Spleen (tissue), 13 donors: ENCODE measurements around the gene TRIM10. TPM values are rescaled to one million over a fixed set of nuclear protein-coding genes. Genes with fewer than 3 reads are reported as not detected.
A peak's percentile ranks its signal among the peaks of the same experiment; 100 is the strongest.

ENCODE experiments used
- DNase-seq: peaks from one replicate; pipeline ENCODE4 v3.0.0-alpha.2; 2020
- H3K27ac ChIP-seq, 8 donors: fragments of 200-600 bp; sonication (generic) in 7 of 8; 1 replicate in 4 of 8; 2 replicates in 4 of 8; pipeline versions ENCODE4 v1.5.0 to v1.8.0; 2016 to 2021; ENCODE audit warnings: inconsistent platforms in 4 of 8, mild to moderate bottlenecking in 4 of 8, moderate library complexity in 1 of 8
- H3K27me3 ChIP-seq, 7 donors: fragments of 200-600 bp; sonication (generic) in 6 of 7; replicated peaks in 1 of 7; 1 replicate in 4 of 7; 2 replicates in 3 of 7; pipeline versions ENCODE4 v1.5.0 to v1.8.0; 2016 to 2021; ENCODE audit warnings: inconsistent platforms in 3 of 7, mild to moderate bottlenecking in 1 of 7
- H3K36me3 ChIP-seq, 6 donors: fragments of 200-600 bp; sonication (generic) in 5 of 6; 1 replicate in 4 of 6; 2 replicates in 2 of 6; pipeline versions ENCODE4 v1.5.0 to v1.8.0; 2016 to 2021; ENCODE audit warnings: inconsistent platforms in 2 of 6
- H3K4me1 ChIP-seq, 6 donors: fragments of 200-600 bp; sonication (generic) in 5 of 6; 1 replicate in 3 of 6; 2 replicates in 3 of 6; pipeline versions ENCODE4 v1.5.0 to v1.8.0; 2016 to 2021; ENCODE audit warnings: inconsistent platforms in 3 of 6
- H3K4me3 ChIP-seq, 8 donors: fragments of 200-600 bp; sonication (generic) in 7 of 8; 1 replicate in 4 of 8; 2 replicates in 4 of 8; pipeline versions ENCODE4 v1.5.0 to v1.8.0; 2016 to 2021; ENCODE audit warnings: inconsistent platforms in 4 of 8, mild to moderate bottlenecking in 4 of 8, moderate library complexity in 2 of 8
- H3K9me3 ChIP-seq, 8 donors: fragments of 200-600 bp; sonication (generic) in 7 of 8; 1 replicate in 4 of 8; 2 replicates in 4 of 8; pipeline versions ENCODE4 v1.5.0 to v1.8.0; 2016 to 2021; ENCODE audit warnings: inconsistent platforms in 4 of 8
- POLR2A ChIP-seq, 3 donors: fragments of 450-650 bp; IDR thresholded peaks; one replicate each; pipeline ENCODE4 v1.5.1; 2017; ENCODE audit warnings: antibody characterized with exemption in 3 of 3, mild to moderate bottlenecking in 1 of 3
- POLR2AphosphoS5 ChIP-seq, 3 donors: sonication (generic); formaldehyde crosslinking; IDR thresholded peaks; one replicate each; pipeline ENCODE4 v1.5.1; 2017; ENCODE audit warnings: antibody characterized with exemption in 3 of 3
- WGBS, 5 donors: extraction: QIAGEN DNeasy Blood & Tissue Kit in 3 of 5; methylation state at CpG; one replicate each; pipeline versions ENCODE4 v1.1.5 to v1.1.7; 2013 to 2018; 5-methylcytosine and 5-hydroxymethylcytosine counted together
- intact Hi-C: fragments of 100-400 bp; cut with DNase I; formaldehyde crosslinking; loops from one replicate; pipeline ENCODE4 v1.15.0; 2023; ENCODE audit warnings: low total_unique reads
- long read RNA-seq, 2 donors: transcript quantifications; one replicate each; lab custom pipeline, GENCODE V29; 2026
- polyA plus RNA-seq, 3 donors: library from polyadenylated mRNA; stranded (reverse); fragments of 200-250 nt; gene quantifications; one replicate each; pipeline ENCODE4 v1.2.1, GENCODE V29; 2013
- total RNA-seq, 7 donors: library from RNA; depleted of rRNA in 3 of 7; stranded (reverse); fragments of >200 nt in 3 of 7; fragmentation: NEBNext Ultra II Directional in 4 of 7; extraction: Animal tissue kit (Norgen Biotek cat#: 25700) in 4 of 7; gene quantifications; one replicate each; pipeline versions ENCODE4 v1.1.0 to v1.2.1, GENCODE V29; 2016 to 2021
- TF ChIP-seq, protein P1 (sequence below), 11 experiments: fragments of 200-600 bp in 7 of 11; fragments of 450-650 bp in 4 of 11; sonication (generic) in 4 of 11; IDR thresholded peaks in 8 of 11; conservative IDR thresholded peaks in 3 of 11; 1 replicate in 7 of 11; 2 replicates in 4 of 11; pipeline versions ENCODE4 v1.4.0 to v1.8.0; 2016 to 2021; ENCODE audit warnings: antibody characterized with exemption in 11 of 11, inconsistent platforms in 4 of 11, mild to moderate bottlenecking in 1 of 11
- donor health status: healthy with polysubstance abuse.
- donor health status: DM: no; HTN: no; CAD: no; lungs with moderate emphysema.
- donor health status: DM: no; HTN: no; CAD: no.
- donor health status: Bipolar disorder and iron deficiency.
- donor health status: healthy.
- donor health status: DM: no; HTN: no; CAD: no.
- donor health status: DM: yes; HTN: yes; CAD: no.

TRIM10 gene, protein sequence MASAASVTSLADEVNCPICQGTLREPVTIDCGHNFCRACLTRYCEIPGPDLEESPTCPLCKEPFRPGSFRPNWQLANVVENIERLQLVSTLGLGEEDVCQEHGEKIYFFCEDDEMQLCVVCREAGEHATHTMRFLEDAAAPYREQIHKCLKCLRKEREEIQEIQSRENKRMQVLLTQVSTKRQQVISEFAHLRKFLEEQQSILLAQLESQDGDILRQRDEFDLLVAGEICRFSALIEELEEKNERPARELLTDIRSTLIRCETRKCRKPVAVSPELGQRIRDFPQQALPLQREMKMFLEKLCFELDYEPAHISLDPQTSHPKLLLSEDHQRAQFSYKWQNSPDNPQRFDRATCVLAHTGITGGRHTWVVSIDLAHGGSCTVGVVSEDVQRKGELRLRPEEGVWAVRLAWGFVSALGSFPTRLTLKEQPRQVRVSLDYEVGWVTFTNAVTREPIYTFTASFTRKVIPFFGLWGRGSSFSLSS
- total RNA-seq (1 to 10 TPM in 4 of 7 donors, under 1 TPM in 3; 0.15 to 4.9 (median 1.2) TPM), polyA plus RNA-seq (under 1 TPM in 1 of 3 donors, not detected in 2; 0.06 TPM)
- long read RNA-seq, donor 1, partial matches to known transcripts = 0 of 3 reads
- long read RNA-seq, donor 1, other reads (novel, unspliced or antisense) = 0 of 3 reads
- long read RNA-seq, donor 2 = 0 reads

DNA sequence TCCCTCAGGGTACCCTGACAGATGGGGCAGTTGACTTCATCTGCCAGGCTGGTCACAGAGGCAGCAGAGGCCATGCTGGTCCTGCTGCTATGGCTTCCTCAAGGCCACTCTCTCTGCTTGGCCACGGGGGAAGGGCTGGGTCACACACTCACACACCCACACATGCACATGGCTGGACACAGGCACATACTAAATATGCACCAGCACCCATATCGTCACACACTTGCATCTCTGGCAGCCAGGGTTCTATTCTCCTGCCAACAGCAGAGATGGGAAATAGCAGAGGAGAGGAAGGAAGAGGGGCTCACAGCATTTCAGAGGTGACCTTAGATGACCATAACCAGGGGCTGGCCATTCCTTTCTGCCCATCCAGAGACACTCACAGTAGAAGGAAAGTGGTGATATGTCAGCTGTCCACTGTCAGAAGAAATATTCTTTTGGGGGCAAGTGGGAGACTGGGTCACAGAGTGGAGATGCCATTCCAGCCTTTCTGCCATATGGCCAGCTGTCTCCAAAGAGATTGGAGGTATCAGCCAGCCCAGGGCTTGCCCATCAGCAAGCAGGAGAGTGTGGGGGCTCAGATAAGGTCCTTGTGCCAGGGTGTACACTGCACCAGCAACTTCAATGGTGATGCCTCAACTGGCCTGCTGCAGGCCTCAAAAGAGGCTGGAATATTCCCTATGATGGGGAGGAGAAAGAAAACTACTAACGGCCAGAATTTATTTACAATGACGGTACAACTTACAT, at the start of gene TRIM10:
Gene TRIM10 (minus strand): TSS at position 427 of the 747 bp plus-strand sequence. CDS start 353 bp downstream, at position 74.
- H3K36me3 ChIP-seq = no peaks in the 10 kb centered on the region
- intact Hi-C loops = no loop called here
- no peak within 1 kb of the TSS for H3K4me3 ChIP-seq
- 79 to 85% (median 82%) methylated on average over 4 of the region's 4 CpGs for WGBS, 5 donors
- DNase-seq = no peak
- peaks cover 0 to 13% (median 5%) of the 10 kb centered on the region in 6 donors for H3K4me1 ChIP-seq
- no peak within 1 kb of the TSS for H3K27ac ChIP-seq
- H3K9me3 ChIP-seq = no peaks in the 10 kb centered on the region
- TF ChIP-seq, protein P1, sequence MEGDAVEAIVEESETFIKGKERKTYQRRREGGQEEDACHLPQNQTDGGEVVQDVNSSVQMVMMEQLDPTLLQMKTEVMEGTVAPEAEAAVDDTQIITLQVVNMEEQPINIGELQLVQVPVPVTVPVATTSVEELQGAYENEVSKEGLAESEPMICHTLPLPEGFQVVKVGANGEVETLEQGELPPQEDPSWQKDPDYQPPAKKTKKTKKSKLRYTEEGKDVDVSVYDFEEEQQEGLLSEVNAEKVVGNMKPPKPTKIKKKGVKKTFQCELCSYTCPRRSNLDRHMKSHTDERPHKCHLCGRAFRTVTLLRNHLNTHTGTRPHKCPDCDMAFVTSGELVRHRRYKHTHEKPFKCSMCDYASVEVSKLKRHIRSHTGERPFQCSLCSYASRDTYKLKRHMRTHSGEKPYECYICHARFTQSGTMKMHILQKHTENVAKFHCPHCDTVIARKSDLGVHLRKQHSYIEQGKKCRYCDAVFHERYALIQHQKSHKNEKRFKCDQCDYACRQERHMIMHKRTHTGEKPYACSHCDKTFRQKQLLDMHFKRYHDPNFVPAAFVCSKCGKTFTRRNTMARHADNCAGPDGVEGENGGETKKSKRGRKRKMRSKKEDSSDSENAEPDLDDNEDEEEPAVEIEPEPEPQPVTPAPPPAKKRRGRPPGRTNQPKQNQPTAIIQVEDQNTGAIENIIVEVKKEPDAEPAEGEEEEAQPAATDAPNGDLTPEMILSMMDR (IDR thresholded peaks at IDR 0.05 in 8 of 11, conservative IDR thresholded peaks at IDR 0.05 in 3 of 11) = no peak
- TF ChIP-seq POLR2A (IDR thresholded peaks at IDR 0.05) = no peak
- TF ChIP-seq POLR2AphosphoS5 (IDR thresholded peaks at IDR 0.05) = no peak
- H3K27me3 ChIP-seq = peaks cover 0 to 20% (median 0%) of the 10 kb centered on the region in 7 donors

DNA sequence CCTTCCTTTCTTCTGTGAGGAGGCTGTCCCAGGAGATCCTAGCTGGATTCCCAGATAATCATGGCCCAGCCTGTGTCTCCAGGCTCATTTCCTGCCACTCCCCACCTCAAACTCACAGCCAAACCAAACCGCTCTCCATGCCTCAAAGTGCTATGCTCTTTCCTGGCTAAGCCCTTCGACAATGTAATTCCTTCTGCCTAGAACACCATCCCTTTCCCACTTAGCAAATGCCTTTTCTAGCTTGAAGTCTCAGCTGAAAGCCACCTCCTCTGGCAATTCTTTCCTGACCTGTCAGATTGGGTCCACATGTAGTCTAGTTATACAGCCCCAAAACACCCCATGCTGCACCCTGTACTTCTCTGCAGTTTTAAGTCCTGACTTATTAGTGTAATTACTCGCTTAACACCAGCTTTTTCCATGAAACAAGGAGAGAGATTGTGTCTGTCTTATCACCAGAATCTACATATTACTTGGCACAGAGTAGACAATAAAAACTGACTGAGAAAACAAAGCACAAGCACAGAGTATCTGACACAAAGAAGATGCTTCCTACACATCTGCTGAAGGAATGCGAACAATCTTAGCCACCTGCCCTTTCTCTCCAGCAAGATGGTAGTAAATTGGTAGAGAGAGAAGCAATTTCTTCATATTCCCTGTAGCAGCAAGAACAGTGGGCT, 46.7 kb upstream of the TRIM10 start:
- intact Hi-C loops = no loop called here
- peaks cover 31 to 100% (median 66%) of the 10 kb centered on the region in 6 donors for H3K4me1 ChIP-seq
- H3K27me3 ChIP-seq = no peaks in the 10 kb centered on the region
- 67 to 83% (median 73%) methylated on average over 4 of the region's 4 CpGs for WGBS, 5 donors
- no peak for DNase-seq
- H3K27ac ChIP-seq = peak overlapping the region in 5 of 8 donors; percentile 13 to 62 (median 35)
- H3K9me3 ChIP-seq = no peaks in the 10 kb centered on the region
- no peak for TF ChIP-seq POLR2A (IDR thresholded peaks at IDR 0.05)
- TF ChIP-seq, protein P1 (IDR thresholded peaks at IDR 0.05 in 8 of 11, conservative IDR thresholded peaks at IDR 0.05 in 3 of 11) = no peak
- TF ChIP-seq POLR2AphosphoS5 (IDR thresholded peaks at IDR 0.05) = no peak
- no peak overlapping the region for H3K4me3 ChIP-seq
- H3K36me3 ChIP-seq = peaks cover 0 to 25% (median 0%) of the 10 kb centered on the region in 6 donors

DNA sequence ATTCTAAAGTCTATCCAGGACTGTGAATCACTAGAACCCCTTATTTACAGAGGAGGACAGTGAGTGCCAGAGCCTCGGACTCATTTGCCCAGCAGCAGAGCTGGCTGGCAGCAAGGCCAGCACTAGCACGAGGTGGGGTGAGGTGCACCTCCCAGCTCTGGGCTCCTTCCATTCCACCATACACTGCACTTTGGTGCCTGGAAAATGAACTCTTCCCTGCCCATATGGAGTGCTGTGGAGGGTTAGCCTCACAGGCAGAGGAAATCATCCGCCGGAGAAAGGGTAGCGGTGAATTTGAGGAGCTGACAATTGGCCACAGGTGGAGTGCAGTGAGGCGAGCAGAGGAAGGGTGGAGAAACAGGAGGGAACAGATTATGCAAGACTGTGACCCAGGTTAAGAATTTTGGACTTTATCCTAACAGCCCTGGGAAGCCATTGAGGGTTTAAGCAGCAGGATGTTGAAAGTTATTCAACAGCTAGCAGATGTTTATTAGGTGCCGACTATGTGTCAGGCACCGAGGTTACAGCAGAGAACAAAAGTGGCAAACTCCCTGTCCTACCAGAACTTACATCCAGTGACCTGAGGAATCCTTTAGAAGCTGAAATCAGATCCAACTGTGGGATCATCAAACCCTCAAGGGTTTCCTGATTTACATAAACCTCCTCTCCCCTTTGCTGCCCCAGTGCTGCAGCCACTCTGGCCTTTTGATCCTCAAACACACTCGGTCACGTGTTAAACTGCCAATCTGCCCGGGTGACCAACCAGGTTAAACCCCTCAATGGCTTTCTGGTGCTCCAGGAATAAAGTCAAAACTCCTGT, 46.0 kb upstream of the TRIM10 start:
- no peaks in the 10 kb centered on the region for H3K27me3 ChIP-seq
- peaks cover 28 to 100% (median 64%) of the 10 kb centered on the region in 6 donors for H3K4me1 ChIP-seq
- H3K36me3 ChIP-seq = peaks cover 0 to 25% (median 0%) of the 10 kb centered on the region in 6 donors
- peak overlapping the region in 1 of 8 donors; percentile 15 for H3K4me3 ChIP-seq
- DNase-seq = no peak
- TF ChIP-seq, protein P1 (IDR thresholded peaks at IDR 0.05 in 8 of 11, conservative IDR thresholded peaks at IDR 0.05 in 3 of 11) = no peak
- TF ChIP-seq POLR2A (IDR thresholded peaks at IDR 0.05) = no peak
- no peak for TF ChIP-seq POLR2AphosphoS5 (IDR thresholded peaks at IDR 0.05)
- WGBS, 5 donors = 55 to 73% (median 65%) methylated on average over 11 of the region's 11 CpGs
- H3K27ac ChIP-seq = peak overlapping the region in 5 of 8 donors; percentile 13 to 62 (median 35)
- no peaks in the 10 kb centered on the region for H3K9me3 ChIP-seq
- intact Hi-C loops = no loop called here
